Fibroblast of lung (primary cell): ENCODE measurements around the gene IL3.

Experiments used
- EZH2 ChIP-seq: IDR thresholded peaks from 2 replicates; pipeline ENCODE4 v1.5.1; 2012; ENCODE audit warnings: low read length, control low read depth, mild to moderate bottlenecking; ENCODE audit errors: missing control alignments
- TF ChIP-seq, protein P1 (sequence below), 2 donors: IDR thresholded peaks in 1 of 2; conservative IDR thresholded peaks in 1 of 2; 1 replicate in 1 of 2; 2 replicates in 1 of 2; pipeline ENCODE4 v1.5.1; 2011 to 2012; ENCODE audit warnings: low read length in 2 of 2, control low read depth in 1 of 2, inconsistent platforms in 1 of 2, low read depth in 1 of 2, mild to moderate bottlenecking in 1 of 2

DNA sequence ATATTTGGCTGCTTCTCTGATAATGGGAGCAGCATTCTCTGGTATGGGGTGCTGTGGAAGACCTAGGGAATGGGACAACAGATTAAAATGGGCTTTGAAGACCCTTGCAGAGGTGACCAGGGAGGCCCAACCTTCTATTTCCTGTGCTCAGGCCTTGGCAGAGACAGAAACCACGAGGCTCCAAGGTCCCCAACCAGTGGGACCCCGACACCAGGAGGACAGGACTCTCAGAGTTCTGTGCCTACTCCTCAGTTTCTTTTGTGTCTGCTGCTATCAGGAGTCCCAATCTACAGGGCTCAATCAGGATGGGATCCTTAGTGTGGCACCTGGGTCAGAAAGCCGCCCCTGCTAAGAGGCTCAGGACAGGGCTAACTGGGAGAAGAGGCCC is 42.5 kb downstream of the IL3 start:
- TF ChIP-seq, protein P1, sequence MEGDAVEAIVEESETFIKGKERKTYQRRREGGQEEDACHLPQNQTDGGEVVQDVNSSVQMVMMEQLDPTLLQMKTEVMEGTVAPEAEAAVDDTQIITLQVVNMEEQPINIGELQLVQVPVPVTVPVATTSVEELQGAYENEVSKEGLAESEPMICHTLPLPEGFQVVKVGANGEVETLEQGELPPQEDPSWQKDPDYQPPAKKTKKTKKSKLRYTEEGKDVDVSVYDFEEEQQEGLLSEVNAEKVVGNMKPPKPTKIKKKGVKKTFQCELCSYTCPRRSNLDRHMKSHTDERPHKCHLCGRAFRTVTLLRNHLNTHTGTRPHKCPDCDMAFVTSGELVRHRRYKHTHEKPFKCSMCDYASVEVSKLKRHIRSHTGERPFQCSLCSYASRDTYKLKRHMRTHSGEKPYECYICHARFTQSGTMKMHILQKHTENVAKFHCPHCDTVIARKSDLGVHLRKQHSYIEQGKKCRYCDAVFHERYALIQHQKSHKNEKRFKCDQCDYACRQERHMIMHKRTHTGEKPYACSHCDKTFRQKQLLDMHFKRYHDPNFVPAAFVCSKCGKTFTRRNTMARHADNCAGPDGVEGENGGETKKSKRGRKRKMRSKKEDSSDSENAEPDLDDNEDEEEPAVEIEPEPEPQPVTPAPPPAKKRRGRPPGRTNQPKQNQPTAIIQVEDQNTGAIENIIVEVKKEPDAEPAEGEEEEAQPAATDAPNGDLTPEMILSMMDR (conservative IDR thresholded peaks at IDR 0.05 in 1 of 2, IDR thresholded peaks at IDR 0.05 in 1 of 2; ENCODE audit: low read depth in 1 of 2, low read length in 2 of 2) = no peak
- TF ChIP-seq EZH2 = no peak
